Activated CD8-positive, alpha-beta T cell treated with anti-CD3 and anti-CD28 coated beads, Interleukin-2, amount 10 ng/mL, durations not matched to agents 7 days and 5 days (primary cell): ENCODE measurements around the gene SEMA3E. TPM values are rescaled to one million over a fixed set of nuclear protein-coding genes. Genes with fewer than 3 reads are reported as not detected.
"Not testable (repeated sequence)": the region's sequence is repeated elsewhere in the genome, so short reads cannot be mapped to it uniquely, and the experiment has no call there.

ENCODE experiments used
- ATAC-seq: fragments of 150-1000 bp; cut with Tn5 transposase; one replicate; pipeline ENCODE4 v1.10.0; 2021; ENCODE audit warnings: moderate library complexity
- CTCF ChIA-PET: fragments of 350-600 bp; sonication (Branson Sonifier 250); formaldehyde crosslinking; loops from one replicate; lab custom pipeline; 2021; ENCODE audit warnings: antibody characterized with exemption; lab: Charles Lee
- POLR2A ChIA-PET: fragments of 350-600 bp; sonication (Branson Sonifier 250); formaldehyde crosslinking; loops from one replicate; lab custom pipeline; 2021; ENCODE audit warnings: antibody characterized with exemption; lab: Charles Lee
- DNase-seq: peaks from one replicate; pipeline ENCODE4 v3.0.0-alpha.2; 2020
- H3K27ac Mint-ChIP-seq: one replicate; pipeline ENCODE4 v1.8.0; 2021; ENCODE audit warnings: mild to moderate bottlenecking, mixed read lengths
- H3K27me3 Mint-ChIP-seq: one replicate; pipeline ENCODE4 v1.8.0; 2021; ENCODE audit warnings: low read depth, mixed read lengths
- H3K36me3 Mint-ChIP-seq: one replicate; pipeline ENCODE4 v1.8.0; 2021; ENCODE audit warnings: low read depth, mixed read lengths
- H3K4me1 Mint-ChIP-seq: one replicate; pipeline ENCODE4 v1.8.0; 2021; ENCODE audit warnings: low read depth, mixed read lengths
- H3K4me3 Mint-ChIP-seq: one replicate; pipeline ENCODE4 v1.8.0; 2021; ENCODE audit warnings: mild to moderate bottlenecking, mixed read lengths
- H3K9me3 Mint-ChIP-seq: one replicate; pipeline ENCODE4 v1.8.0; 2022; ENCODE audit warnings: mixed read lengths; ENCODE audit not compliant: insufficient read depth
- total RNA-seq, 2 experiments: library from RNA; stranded (reverse); gene quantifications; one replicate each; pipeline ENCODE4 v1.2.3, GENCODE V29; 2021

SEMA3E gene
- total RNA-seq, 2 experiments from 2014 or later: not detected

- DNase-seq, H3K27ac Mint-ChIP-seq, ATAC-seq, H3K36me3 Mint-ChIP-seq, H3K9me3 Mint-ChIP-seq, H3K4me1 Mint-ChIP-seq, CTCF ChIA-PET, H3K27me3 Mint-ChIP-seq, H3K4me3 Mint-ChIP-seq, POLR2A ChIA-PET: not testable (repeated sequence)
Observed at GRCh38 chr7:83673291-83673690, 24.4 kb upstream of the SEMA3E start.

GRCh38 chr7:83672157-83672556, 23.2 kb upstream of the SEMA3E start:
- Mint-ChIP-seq H3K4me3 (no peak overlapping the region), H3K9me3 (no peaks in the 10 kb centered on the region), H3K27ac (no peak overlapping the region), H3K36me3 (no peaks in the 10 kb centered on the region), H3K27me3 (no peaks in the 10 kb centered on the region), H3K4me1 (no peaks in the 10 kb centered on the region)
- DNase-seq (no peak), ATAC-seq (no peak)
- POLR2A ChIA-PET: no interaction called here
- CTCF ChIA-PET: no interaction called here

GRCh38 chr7:83663131-83663530, 14.2 kb upstream of the SEMA3E start:
- no peak overlapping the region for H3K4me3 Mint-ChIP-seq
- ATAC-seq (no peak), DNase-seq (no peak)
- H3K27ac Mint-ChIP-seq: no peak overlapping the region
- no peaks in the 10 kb centered on the region for H3K4me1 Mint-ChIP-seq
- H3K36me3 Mint-ChIP-seq: no peaks in the 10 kb centered on the region
- CTCF ChIA-PET: no interaction called here
- POLR2A ChIA-PET: no interaction called here
- no peaks in the 10 kb centered on the region for H3K27me3 Mint-ChIP-seq
- H3K9me3 Mint-ChIP-seq: no peaks in the 10 kb centered on the region

- no peak for ATAC-seq
Observed at GRCh38 chr7:83658126-83658525, 9.2 kb upstream of the SEMA3E start.

GRCh38 chr7:83655951-83656556, 7.1 kb upstream of the SEMA3E start:
- ChIA-PET CTCF (no interaction called here), POLR2A (no interaction called here)
- no peaks in the 10 kb centered on the region for H3K9me3 Mint-ChIP-seq

More at GRCh38 chr7:83658126-83658525, 9.2 kb upstream of the SEMA3E start:
- Mint-ChIP-seq H3K4me1 (no peaks in the 10 kb centered on the region), H3K27ac (no peak overlapping the region), H3K4me3 (no peak overlapping the region), H3K27me3 (no peaks in the 10 kb centered on the region), H3K9me3 (no peaks in the 10 kb centered on the region), H3K36me3 (no peaks in the 10 kb centered on the region)
- ChIA-PET CTCF (no interaction called here), POLR2A (no interaction called here)
- no peak for DNase-seq

GRCh38 chr7:83652481-83652880, 3.5 kb upstream of the SEMA3E start:
- no peak for DNase-seq
- no peak for ATAC-seq
- no peaks in the 10 kb centered on the region for H3K4me1 Mint-ChIP-seq

More at GRCh38 chr7:83655951-83656556, 7.1 kb upstream of the SEMA3E start:
- no peak overlapping the region for H3K4me3 Mint-ChIP-seq
- no peaks in the 10 kb centered on the region for H3K27me3 Mint-ChIP-seq
- H3K36me3 Mint-ChIP-seq: no peaks in the 10 kb centered on the region
- no peak overlapping the region for H3K27ac Mint-ChIP-seq
- no peaks in the 10 kb centered on the region for H3K4me1 Mint-ChIP-seq
- DNase-seq: no peak
- no peak for ATAC-seq

GRCh38 chr7:83649701-83650100, 762 bp upstream of the SEMA3E start:
- H3K9me3 Mint-ChIP-seq: no peaks in the 10 kb centered on the region

More at GRCh38 chr7:83652481-83652880, 3.5 kb upstream of the SEMA3E start:
- H3K36me3 Mint-ChIP-seq: no peaks in the 10 kb centered on the region
- H3K9me3 Mint-ChIP-seq: no peaks in the 10 kb centered on the region
- no peak overlapping the region for H3K27ac Mint-ChIP-seq
- ChIA-PET POLR2A (no interaction called here), CTCF (no interaction called here)
- no peak overlapping the region for H3K4me3 Mint-ChIP-seq
- peaks cover 10% of the 10 kb centered on the region for H3K27me3 Mint-ChIP-seq

GRCh38 chr7:83646027-83646426, 2.9 kb downstream of the SEMA3E start:
- H3K27me3 Mint-ChIP-seq: peaks cover 10% of the 10 kb centered on the region
- DNase-seq (no peak), ATAC-seq (no peak)
- H3K4me1 Mint-ChIP-seq: no peaks in the 10 kb centered on the region
- POLR2A ChIA-PET: no interaction called here
- H3K9me3 Mint-ChIP-seq: no peaks in the 10 kb centered on the region
- H3K36me3 Mint-ChIP-seq: no peaks in the 10 kb centered on the region
- H3K4me3 Mint-ChIP-seq: no peak overlapping the region
- CTCF ChIA-PET: no interaction called here
- no peak overlapping the region for H3K27ac Mint-ChIP-seq

More at GRCh38 chr7:83649701-83650100, 762 bp upstream of the SEMA3E start:
- Mint-ChIP-seq H3K27me3 (peaks cover 10% of the 10 kb centered on the region), H3K36me3 (no peaks in the 10 kb centered on the region), H3K4me1 (no peaks in the 10 kb centered on the region), H3K27ac (no peak overlapping the region), H3K4me3 (no peak overlapping the region)
- POLR2A ChIA-PET: no interaction called here
- CTCF ChIA-PET: no interaction called here
- ATAC-seq: no peak
- no peak for DNase-seq

- POLR2A ChIA-PET: no interaction called here
- Mint-ChIP-seq H3K36me3 (no peaks in the 10 kb centered on the region), H3K9me3 (no peaks in the 10 kb centered on the region), H3K4me3 (no peak overlapping the region), H3K4me1 (no peaks in the 10 kb centered on the region), H3K27me3 (peaks cover 7% of the 10 kb centered on the region), H3K27ac (no peak overlapping the region)
- ATAC-seq (no peak), DNase-seq (no peak)
- CTCF ChIA-PET: no interaction called here
Observed at GRCh38 chr7:83643739-83644138, 5.2 kb downstream of the SEMA3E start.

GRCh38 chr7:83643012-83643411, 5.9 kb downstream of the SEMA3E start:
- H3K36me3 Mint-ChIP-seq: no peaks in the 10 kb centered on the region
- ChIA-PET POLR2A (no interaction called here), CTCF (no interaction called here)
- no peak for ATAC-seq
- H3K27ac Mint-ChIP-seq: no peak overlapping the region
- no peaks in the 10 kb centered on the region for H3K9me3 Mint-ChIP-seq
- no peak for DNase-seq
- peaks cover 3% of the 10 kb centered on the region for H3K27me3 Mint-ChIP-seq
- H3K4me3 Mint-ChIP-seq: no peak overlapping the region
- H3K4me1 Mint-ChIP-seq: no peaks in the 10 kb centered on the region

- ATAC-seq (no peak), DNase-seq (no peak)
- H3K27me3 Mint-ChIP-seq: no peaks in the 10 kb centered on the region
- no peaks in the 10 kb centered on the region for H3K36me3 Mint-ChIP-seq
- no peak overlapping the region for H3K4me3 Mint-ChIP-seq
- H3K9me3 Mint-ChIP-seq: no peaks in the 10 kb centered on the region
- no peaks in the 10 kb centered on the region for H3K4me1 Mint-ChIP-seq
- CTCF ChIA-PET: no interaction called here
- POLR2A ChIA-PET: no interaction called here
- H3K27ac Mint-ChIP-seq: no peak overlapping the region
Observed at GRCh38 chr7:83640731-83641537, 8.0 kb downstream of the SEMA3E start.

- no peak for DNase-seq
- Mint-ChIP-seq H3K9me3 (no peaks in the 10 kb centered on the region), H3K4me1 (no peaks in the 10 kb centered on the region), H3K27me3 (no peaks in the 10 kb centered on the region), H3K36me3 (no peaks in the 10 kb centered on the region), H3K27ac (no peak overlapping the region), H3K4me3 (no peak overlapping the region)
- ChIA-PET CTCF (no interaction called here), POLR2A (no interaction called here)
- no peak for ATAC-seq
Observed at GRCh38 chr7:83640240-83640639, 8.7 kb downstream of the SEMA3E start.
